HG03558 (cell line): ENCODE results near the gene HOXB3.

Experiments
- ATAC-seq: cut with Tn5 transposase; IDR thresholded peaks from one replicate; pipeline ENCODE4 v1.9.1; 2021; ENCODE audit warnings: moderate number of reproducible peaks; ENCODE audit not compliant: unreplicated experiment; ENCODE audit errors: extremely low read depth

Gene HOXB3

DNA sequence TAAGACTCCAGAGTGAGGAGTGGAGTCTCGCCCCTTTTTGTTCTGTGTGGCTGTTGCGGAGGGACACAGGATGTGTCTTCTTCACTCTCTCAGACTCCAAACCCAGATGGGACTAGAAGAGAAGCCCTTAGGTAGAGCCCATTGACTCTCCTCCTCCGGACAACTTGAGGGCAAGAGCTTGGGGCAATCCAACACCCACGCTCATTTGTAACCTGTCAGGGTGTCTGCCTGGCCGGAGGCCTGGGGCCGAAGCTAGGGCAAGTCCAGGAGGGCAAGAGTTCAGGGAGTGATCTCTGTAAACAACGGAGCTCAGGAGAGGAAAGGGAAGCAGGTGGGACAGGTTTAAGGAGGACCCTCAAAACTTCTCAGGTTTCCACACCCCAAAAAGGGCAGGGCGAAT is 57.8 kb downstream of the HOXB3 start:
- no peak for ATAC-seq

GRCh38 chr17:48530887-48531272 is 59.2 kb downstream of the HOXB3 start, which contains the start of gene HOXB1:
HOXB1 (minus strand) TSS chr17:48531011; CDS start chr17:48530904, 107 bp downstream.
- ATAC-seq = no peak

DNA sequence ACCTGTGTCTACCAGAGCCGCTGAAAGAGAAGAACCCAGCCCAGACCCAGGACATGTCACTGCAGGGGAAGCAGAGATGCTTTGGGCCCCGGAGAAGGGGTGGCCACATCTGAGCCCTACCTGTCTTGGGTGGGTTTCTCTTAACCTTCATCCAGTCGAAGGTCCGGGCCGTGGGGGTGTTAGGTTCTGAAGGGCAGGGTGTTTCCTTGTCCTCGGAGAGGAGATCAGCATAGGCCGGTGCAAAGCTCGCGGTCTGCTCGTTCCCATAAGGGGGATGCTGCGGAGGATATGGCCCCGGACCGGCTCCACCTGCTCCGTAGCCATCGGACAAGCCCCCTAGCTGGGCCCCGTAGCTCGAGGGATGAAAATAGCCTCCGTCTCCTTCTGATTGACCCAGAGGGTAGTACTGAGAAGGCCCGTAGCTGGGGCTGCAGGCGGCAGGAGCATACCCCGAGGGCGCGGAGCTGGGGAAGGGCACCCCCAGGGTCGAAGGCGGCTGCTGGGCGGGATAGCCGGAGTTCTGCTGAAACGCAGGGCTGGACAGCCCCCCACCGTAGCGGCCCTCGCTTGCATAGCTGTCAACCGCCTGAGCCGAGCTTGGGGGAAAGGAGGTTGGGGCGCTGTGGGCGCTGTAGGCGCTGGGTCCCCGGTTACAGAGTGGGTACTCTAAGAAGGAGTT is 59.7 kb downstream of the HOXB3 start:
- ATAC-seq = no peak

GRCh38 chr17:48529683-48530009 is 60.4 kb downstream of the HOXB3 start:
- ATAC-seq = no peak

DNA sequence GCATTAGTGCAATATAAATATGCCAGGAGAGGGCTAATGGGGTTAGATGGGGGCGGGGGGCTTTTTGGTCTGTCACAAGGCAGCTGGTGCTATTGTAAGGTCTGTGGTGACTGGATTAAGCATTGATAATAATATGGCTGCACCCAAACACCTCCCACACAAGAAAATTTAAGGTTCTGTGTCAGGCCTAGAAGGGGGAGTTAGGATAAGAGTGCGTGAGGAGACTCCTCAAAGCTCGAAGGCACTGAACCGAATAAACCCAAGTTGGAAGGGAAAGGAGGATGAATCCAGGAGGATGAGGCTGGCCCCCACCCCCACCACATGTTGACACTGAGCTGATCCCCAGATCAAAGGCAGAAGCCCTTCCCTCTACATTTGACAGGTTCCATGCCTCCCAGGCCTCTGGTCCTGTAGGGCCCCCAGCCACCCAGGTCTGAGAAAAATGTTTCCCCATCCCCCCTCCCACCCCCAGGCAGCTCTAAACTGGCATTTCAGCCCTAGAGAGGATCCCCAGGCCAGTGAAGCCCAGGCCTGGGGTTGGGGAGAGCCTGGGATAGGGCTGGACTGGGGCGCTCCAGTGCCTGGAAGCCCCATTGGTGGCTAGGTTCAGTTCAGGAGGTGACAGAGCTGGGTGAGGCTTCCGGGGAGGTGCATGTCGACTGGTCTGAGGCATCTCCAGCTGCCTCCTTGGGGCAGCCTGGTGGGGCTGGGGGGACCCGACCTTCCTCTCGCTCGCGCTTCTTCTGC is 60.9 kb downstream of the HOXB3 start:
- no peak for ATAC-seq

GRCh38 chr17:48528153-48528935 is 61.7 kb downstream of the HOXB3 start:
- ATAC-seq = no peak

- no peak for ATAC-seq
Measured at GRCh38 chr17:48527547-48527932, 62.5 kb downstream of the HOXB3 start.

DNA sequence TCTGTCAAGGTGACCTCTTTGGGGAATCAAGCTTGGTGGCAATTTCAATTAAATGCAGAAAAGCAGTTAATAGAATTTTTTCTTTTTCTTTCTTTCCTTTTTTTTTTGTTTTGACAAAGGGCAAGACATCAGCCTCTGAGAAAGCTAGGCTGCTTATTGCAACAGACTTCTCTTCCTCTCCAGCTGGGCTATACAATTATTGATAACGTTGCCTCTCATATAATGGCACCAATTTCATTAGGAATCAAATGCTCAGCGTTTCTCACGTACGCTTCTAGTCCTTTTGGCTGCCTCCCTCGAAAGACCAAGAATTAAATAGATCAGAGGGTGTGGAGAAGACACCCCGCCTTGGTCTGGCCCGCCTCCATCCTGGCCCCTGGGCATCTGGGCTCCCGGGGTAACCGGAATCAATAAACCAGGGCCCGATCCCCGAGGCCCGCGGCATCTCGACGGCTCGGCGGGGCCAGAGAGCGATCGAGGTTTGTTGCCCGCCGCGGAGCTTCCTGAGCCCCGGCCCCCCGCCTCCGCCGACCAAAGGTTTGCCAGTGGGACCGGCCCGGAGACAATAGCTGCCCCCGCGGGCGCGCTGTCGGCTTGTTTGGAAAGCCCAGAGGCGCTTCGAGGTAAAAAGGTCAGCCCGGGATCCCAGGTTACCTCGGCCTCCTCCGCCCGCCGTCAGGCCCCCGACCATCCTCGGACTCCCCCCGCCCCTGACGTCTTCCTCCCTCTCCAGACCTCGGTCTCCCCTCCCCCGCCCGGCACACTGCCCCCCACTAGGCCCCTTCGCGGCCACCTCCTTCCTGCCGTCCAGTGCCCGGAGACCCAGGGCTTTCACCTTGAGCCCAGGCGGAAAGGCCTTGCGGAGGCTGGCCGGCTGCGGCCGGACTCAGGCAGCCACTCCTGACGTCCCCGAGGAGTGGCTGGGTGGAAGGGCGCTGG is 63.2 kb downstream of the HOXB3 start:
- ATAC-seq = no peak

GRCh38 chr17:48523010-48523409 is 67.0 kb downstream of the HOXB3 start:
- no peak for ATAC-seq

- no peak for ATAC-seq
Measured at GRCh38 chr17:48522031-48522653, 67.9 kb downstream of the HOXB3 start.

- ATAC-seq = no peak
Measured at GRCh38 chr17:48520631-48521079, 69.4 kb downstream of the HOXB3 start.

GRCh38 chr17:48519427-48519826 is 70.6 kb downstream of the HOXB3 start:
- ATAC-seq = no peak

- ATAC-seq = no peak
Measured at GRCh38 chr17:48517478-48517877, 72.6 kb downstream of the HOXB3 start.

GRCh38 chr17:48515925-48516900 is 73.8 kb downstream of the HOXB3 start:
- ATAC-seq = no peak

DNA sequence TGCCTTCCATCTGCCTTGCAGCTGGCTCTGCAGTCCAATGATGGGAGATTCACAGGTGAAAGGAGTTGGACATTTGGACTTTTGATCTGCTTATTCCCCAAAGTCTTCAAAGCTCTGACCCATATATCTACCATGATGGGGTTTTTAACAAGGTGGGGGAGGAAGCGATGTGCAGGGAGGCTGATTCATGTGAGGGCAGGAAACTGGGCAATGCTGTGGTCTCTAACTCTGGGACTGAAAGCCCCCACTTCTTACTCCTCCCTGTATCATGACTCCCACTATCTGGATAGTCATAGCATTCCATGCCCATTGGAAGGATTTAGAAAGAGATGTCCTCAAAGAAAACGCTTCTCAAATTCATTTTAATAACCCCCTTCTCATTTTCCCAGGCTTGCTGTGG is 75.6 kb downstream of the HOXB3 start:
- no peak for ATAC-seq

GRCh38 chr17:48513666-48514455 is 76.2 kb downstream of the HOXB3 start:
- ATAC-seq = no peak

GRCh38 chr17:48513097-48513496 is 76.9 kb downstream of the HOXB3 start:
- no peak for ATAC-seq
